OCI-LY1 (cell line): ENCODE measurements around the gene DCTN5.

Source experiments
- CTCF ChIP-seq: fragments of 200-600 bp; sonication (generic), shearing (Covaris generic); IDR thresholded peaks from 2 replicates; pipeline ENCODE4 v1.5.1; 2017; ENCODE audit warnings: mild to moderate bottlenecking, antibody characterized with exemption, low read length, moderate library complexity, mixed read lengths
- EZH2 ChIP-seq: fragments of 200-600 bp; sonication (generic), shearing (Covaris generic); IDR thresholded peaks from 2 replicates; pipeline ENCODE4 v1.8.0; 2017; ENCODE audit warnings: borderline replicate concordance, mixed run types, mild to moderate bottlenecking, antibody characterized with exemption, low read length, moderate library complexity, mixed read lengths

- TF ChIP-seq CTCF (no peak), EZH2 (no peak)
Measured at GRCh38 chr16:23716484-23716883, 75.2 kb downstream of the DCTN5 start.
